RWPE1 (cell line): ENCODE data around the gene EFCAB11.

Experiments used
- CTCF ChIA-PET: fragments of 350-600 bp; sonication (Branson Sonifier 250); formaldehyde crosslinking; extraction: SDS; loops from one replicate; lab custom pipeline; 2021; lab: Yijun Ruan, JAX
- POLR2A ChIA-PET: fragments of 400-600 bp; formaldehyde crosslinking; extraction: SDS; loops from one replicate; lab custom pipeline; 2020; ENCODE audit warnings: antibody characterized with exemption; ENCODE audit not compliant: low non-redundant PET; lab: Yijun Ruan, JAX
- DNase-seq: peaks from one replicate; pipeline ENCODE4 v3.0.0; 2012; ENCODE audit warnings: low spot score
- H3K27ac ChIP-seq: fragments of 450-650 bp; 2 replicates; pipeline ENCODE4 v1.5.1; 2017
- TF ChIP-seq, protein P1 (sequence below): fragments of 450-650 bp; conservative IDR thresholded peaks from 2 replicates; pipeline ENCODE4 v1.5.1; 2017; ENCODE audit warnings: low read depth, mild to moderate bottlenecking

The EFCAB11 gene

DNA sequence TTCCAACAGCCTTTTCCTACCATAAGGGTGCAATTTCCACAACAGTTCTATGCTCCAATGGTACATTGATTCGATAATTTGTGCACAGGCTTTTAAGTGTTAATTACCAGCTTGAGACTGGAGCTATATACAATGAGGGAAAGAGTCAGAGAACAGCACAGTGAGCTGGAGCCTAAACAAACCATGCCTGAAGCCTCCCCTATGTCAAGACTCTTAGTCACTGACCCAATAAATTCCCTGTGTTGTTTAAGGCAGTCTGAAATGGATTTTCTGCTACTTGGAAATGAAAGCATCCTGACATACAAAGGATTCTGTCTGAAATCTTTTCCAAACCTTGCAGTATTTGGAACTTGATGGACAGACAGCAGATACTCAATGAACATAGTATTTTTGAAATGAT is 149.0 kb downstream of the EFCAB11 start:
- H3K27ac ChIP-seq = no peak overlapping the region
- DNase-seq = no peak
- ChIA-PET CTCF (no interaction called here), POLR2A (no interaction called here)
- TF ChIP-seq, protein P1, sequence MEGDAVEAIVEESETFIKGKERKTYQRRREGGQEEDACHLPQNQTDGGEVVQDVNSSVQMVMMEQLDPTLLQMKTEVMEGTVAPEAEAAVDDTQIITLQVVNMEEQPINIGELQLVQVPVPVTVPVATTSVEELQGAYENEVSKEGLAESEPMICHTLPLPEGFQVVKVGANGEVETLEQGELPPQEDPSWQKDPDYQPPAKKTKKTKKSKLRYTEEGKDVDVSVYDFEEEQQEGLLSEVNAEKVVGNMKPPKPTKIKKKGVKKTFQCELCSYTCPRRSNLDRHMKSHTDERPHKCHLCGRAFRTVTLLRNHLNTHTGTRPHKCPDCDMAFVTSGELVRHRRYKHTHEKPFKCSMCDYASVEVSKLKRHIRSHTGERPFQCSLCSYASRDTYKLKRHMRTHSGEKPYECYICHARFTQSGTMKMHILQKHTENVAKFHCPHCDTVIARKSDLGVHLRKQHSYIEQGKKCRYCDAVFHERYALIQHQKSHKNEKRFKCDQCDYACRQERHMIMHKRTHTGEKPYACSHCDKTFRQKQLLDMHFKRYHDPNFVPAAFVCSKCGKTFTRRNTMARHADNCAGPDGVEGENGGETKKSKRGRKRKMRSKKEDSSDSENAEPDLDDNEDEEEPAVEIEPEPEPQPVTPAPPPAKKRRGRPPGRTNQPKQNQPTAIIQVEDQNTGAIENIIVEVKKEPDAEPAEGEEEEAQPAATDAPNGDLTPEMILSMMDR = no peak

DNA sequence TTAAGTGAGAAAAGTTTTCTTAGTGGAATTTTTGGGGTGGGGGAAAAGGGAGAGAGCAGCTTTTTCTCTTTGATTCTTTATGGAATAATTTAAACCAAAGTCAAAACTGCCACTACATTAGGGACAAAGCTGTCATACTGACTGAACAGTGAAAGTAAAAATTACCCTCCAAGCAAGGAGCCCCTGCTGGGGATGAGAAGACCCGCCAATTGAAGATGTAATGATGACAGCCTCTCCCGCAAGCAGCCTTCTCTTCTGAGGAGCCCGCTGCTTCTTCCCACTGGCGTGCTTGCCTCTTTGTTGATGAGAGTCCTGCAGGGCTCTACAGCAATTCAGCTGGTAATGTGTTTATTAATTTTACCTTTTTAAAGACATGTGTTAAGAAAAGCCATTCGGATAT is 151.0 kb downstream of the EFCAB11 start:
- ChIA-PET CTCF (interaction anchor here (0.6 to 0.7 kb wide), 2 partner anchors 85 to 532 kb away, joined by 3 read pairs; no protein-coding TSS in a partner anchor), POLR2A (no interaction called here)
- no peak for DNase-seq
- TF ChIP-seq, protein P1 = no peak
- no peak overlapping the region for H3K27ac ChIP-seq

DNA sequence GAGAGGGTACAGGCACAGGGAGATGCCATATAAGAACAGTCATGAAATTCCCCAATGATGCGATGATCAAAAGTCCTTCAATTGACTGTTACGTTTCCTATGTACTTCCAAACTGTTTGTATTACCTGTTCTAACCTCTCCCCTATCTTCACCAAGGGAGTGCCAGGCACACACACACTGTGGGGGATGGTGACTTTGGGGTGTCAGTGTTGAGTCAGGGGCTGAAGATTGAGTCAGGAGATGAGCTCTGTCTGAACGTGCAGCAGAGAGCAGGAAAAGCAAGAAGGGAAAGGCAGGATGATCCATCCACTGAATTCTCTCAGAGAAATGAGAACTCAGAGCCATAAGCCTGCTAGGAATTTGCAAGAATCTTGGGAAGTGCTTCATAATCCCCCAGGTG is 153.4 kb downstream of the EFCAB11 start:
- POLR2A ChIA-PET = no interaction called here
- H3K27ac ChIP-seq = peak overlapping the region; percentile 89
- DNase-seq = peak; percentile 92
- CTCF ChIA-PET = no interaction called here
- TF ChIP-seq, protein P1 = no peak

DNA sequence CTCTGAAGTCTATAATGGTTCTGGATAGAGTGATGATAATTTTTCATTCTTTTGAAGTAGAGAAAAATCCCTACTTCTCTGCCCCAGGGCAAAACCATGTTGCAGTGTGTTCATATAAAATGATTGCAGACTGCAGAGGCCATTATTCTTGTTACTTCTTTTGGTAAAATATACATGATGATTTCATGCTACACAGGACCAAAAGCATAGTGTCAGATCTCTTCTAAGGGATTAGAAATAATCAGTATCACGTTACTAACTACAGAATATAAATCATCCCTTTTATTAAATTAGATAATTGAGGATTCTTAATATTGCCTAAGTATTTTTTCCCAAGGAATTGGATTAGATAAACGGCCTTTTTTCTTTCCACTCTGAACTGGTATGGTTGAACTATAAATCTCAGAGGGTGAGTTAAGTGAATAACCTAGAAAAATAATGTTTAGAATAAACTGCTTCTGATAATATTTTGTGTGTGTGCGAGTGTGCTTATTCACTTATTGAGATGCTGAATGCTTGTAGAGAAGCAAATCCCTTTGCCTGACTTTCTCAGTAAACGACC is 156.2 kb downstream of the EFCAB11 start:
- ChIA-PET POLR2A (no interaction called here), CTCF (no interaction called here)
- DNase-seq = no peak
- TF ChIP-seq, protein P1 = no peak
- no peak overlapping the region for H3K27ac ChIP-seq

DNA sequence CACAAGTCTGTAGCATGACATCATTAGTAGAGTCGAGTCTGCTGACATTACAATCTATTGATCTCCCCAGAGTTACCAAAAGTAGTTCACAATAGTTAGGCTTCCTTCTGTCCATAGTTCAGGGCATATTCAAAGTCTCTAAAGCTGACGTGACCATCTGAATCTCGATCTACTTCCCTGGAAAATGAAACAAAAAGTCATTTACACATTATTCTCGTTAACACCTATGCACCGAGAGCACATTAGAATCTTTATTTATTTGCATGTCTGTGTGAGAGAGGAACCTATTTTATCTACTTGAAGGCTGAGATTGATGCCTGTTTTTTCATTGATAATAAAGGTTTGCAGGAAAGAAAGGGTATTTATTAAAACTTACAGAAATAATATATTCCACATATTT is 157.4 kb downstream of the EFCAB11 start:
- CTCF ChIA-PET = no interaction called here
- TF ChIP-seq, protein P1 = no peak
- no peak overlapping the region for H3K27ac ChIP-seq

DNA sequence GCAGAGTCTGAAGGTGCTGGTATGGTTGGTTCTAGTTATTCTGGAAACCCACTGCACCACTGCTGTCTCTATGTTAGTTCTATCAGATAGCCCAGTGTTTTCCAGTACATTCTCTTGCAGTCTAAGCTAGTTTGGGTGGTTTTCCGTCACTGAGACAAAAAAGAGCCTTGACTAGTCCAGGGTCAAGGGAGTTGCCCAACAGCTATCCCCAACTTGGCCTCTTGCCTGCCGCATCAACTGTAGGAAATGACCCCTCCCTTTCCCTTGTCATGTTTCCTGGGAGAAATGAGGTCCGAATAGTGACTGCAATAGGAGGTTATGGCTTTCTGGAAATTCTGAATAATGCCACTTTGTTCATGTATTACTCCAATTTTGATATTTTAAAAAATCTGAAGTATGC is 160.4 kb downstream of the EFCAB11 start:
- POLR2A ChIA-PET = no interaction called here

More for the DNA sequence above, 157.4 kb downstream of the EFCAB11 start:
- POLR2A ChIA-PET = no interaction called here
- no peak for DNase-seq

More for the DNA sequence above, 160.4 kb downstream of the EFCAB11 start:
- TF ChIP-seq, protein P1 = no peak
- no peak for DNase-seq
- H3K27ac ChIP-seq = no peak overlapping the region
- CTCF ChIA-PET = no interaction called here
